Activated CD4-positive, alpha-beta memory T cell treated with anti-CD3 and anti-CD28 coated beads, Interleukin-2, amount 10 ng/mL, durations not matched to agents 7 days and 5 days (primary cell): ENCODE measurements around the gene LDLRAD3. TPM values are rescaled to one million over a fixed set of nuclear protein-coding genes. Genes with fewer than 3 reads are reported as not detected.
"Not testable (repeated sequence)": the region's sequence is repeated elsewhere in the genome, so short reads cannot be mapped to it uniquely, and the experiment has no call there.

ENCODE experiments used
- CTCF ChIA-PET: fragments of 350-600 bp; sonication (Branson Sonifier 250); formaldehyde crosslinking; loops from one replicate; lab custom pipeline; 2021; ENCODE audit warnings: antibody characterized with exemption, inconsistent platforms; lab: Charles Lee
- POLR2A ChIA-PET: fragments of 350-600 bp; sonication (Branson Sonifier 250); formaldehyde crosslinking; loops from one replicate; lab custom pipeline; 2021; ENCODE audit warnings: antibody characterized with exemption; lab: Charles Lee
- DNase-seq: peaks from one replicate; pipeline ENCODE4 v3.0.0-alpha.2; 2020
- H3K27ac Mint-ChIP-seq: one replicate; pipeline ENCODE4 v1.8.0; 2021; ENCODE audit warnings: mild to moderate bottlenecking, mixed read lengths
- H3K27me3 Mint-ChIP-seq: one replicate; pipeline ENCODE4 v1.8.0; 2021; ENCODE audit warnings: mixed read lengths
- H3K36me3 Mint-ChIP-seq: one replicate; pipeline ENCODE4 v1.8.0; 2021; ENCODE audit warnings: low read depth, mixed read lengths
- H3K4me1 Mint-ChIP-seq: one replicate; pipeline ENCODE4 v1.8.0; 2021; ENCODE audit warnings: mixed read lengths
- H3K4me3 Mint-ChIP-seq: one replicate; pipeline ENCODE4 v1.8.0; 2021; ENCODE audit warnings: mild to moderate bottlenecking, mixed read lengths
- H3K9me3 Mint-ChIP-seq: one replicate; pipeline ENCODE4 v1.8.0; 2021; ENCODE audit warnings: mixed read lengths
- total RNA-seq, 2 experiments: library from RNA; stranded (reverse); gene quantifications; one replicate each; pipeline ENCODE4 v1.2.3, GENCODE V29; 2021

LDLRAD3 gene
- total RNA-seq, 2 experiments from 2014 or later: not detected

DNA sequence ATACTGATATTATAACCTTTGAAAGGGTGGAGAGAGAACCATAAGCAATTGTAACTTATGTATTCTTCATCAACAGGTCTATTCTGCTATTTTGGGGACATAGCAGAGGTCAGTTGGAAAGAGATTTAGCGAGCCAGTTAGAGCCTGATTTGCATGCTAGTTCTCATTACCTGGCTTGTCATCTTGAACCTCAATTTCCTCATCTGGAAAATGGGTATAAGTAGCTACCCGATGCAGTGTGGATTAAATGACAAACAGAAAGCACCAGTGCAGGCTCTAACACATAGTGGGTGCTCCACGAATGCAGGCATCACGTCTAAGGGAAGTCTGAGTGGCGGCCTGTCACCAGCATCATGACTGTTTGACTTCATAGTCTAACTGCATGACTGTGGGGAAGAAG lies 67.7 kb downstream of the LDLRAD3 start:
- Mint-ChIP-seq H3K9me3 (no peaks in the 10 kb centered on the region), H3K4me3 (no peak overlapping the region), H3K36me3 (no peaks in the 10 kb centered on the region), H3K27ac (no peak overlapping the region), H3K4me1 (no peaks in the 10 kb centered on the region), H3K27me3 (no peaks in the 10 kb centered on the region)
- ChIA-PET POLR2A (no interaction called here), CTCF (no interaction called here)
- no peak for DNase-seq

DNA sequence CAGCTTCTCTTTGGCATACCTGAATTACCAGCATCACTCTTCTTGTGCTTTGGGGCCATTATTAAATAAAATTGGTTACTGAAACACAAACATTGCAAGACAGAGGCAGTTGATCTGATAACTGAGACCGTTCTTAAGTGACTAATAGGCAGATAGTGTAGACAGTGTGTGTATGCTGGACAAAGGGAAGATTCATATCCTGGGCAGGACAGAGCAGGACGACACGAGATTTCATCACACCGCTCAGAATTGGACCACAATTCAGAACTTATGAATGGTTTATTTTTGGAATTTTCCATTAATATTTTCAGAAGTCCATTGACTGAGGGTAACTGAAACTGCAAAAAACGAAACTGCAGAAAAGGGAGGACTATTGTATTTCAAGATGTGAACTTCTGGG lies 68.6 kb downstream of the LDLRAD3 start:
- Mint-ChIP-seq H3K36me3 (no peaks in the 10 kb centered on the region), H3K27me3 (no peaks in the 10 kb centered on the region), H3K4me3 (no peak overlapping the region), H3K27ac (no peak overlapping the region), H3K9me3 (no peaks in the 10 kb centered on the region), H3K4me1 (no peaks in the 10 kb centered on the region)
- POLR2A ChIA-PET: no interaction called here
- no peak for DNase-seq
- CTCF ChIA-PET: no interaction called here

DNA sequence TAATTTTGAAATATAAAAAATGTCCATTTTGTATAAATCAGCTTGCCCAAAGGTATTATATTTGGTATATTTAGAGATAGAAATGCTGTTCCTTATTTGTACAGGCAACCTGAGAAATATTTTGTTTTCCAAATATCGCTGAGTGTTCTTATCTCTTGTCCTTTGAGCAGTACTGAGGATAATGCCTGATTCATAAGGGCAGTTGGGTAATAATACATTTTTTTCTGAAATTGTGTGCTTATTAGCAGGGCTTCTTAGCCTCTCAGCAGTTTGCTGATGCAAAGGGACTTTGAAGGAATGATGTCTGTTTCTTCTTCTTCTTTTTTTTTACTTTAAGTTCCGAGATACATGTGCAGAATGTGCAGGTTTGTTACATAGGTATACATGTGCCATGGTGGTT lies 69.1 kb downstream of the LDLRAD3 start:
- Mint-ChIP-seq H3K4me3 (no peak overlapping the region), H3K27ac (no peak overlapping the region), H3K4me1 (no peaks in the 10 kb centered on the region), H3K9me3 (no peaks in the 10 kb centered on the region), H3K36me3 (no peaks in the 10 kb centered on the region), H3K27me3 (no peaks in the 10 kb centered on the region)
- POLR2A ChIA-PET: no interaction called here
- no peak for DNase-seq
- CTCF ChIA-PET: no interaction called here

DNA sequence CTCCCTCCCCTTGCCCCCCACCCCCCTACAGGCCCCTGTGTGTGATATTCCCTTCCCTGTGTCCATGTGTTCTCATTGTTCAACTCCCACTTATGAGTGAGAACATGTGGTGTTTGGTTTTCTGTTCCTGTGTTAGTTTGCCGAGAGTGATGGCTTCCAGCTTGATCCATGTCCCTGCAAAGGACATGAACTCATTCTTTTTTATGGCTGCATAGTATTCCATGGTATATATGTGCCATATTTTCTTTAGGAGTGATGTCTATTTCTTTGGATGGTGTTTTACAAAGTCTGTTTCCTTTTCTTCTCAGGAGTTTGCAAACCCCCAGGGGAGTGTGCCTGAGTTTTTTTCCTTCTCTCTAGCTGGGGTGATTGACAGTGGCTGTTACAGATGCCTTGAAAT lies 69.6 kb downstream of the LDLRAD3 start:
- H3K27me3 Mint-ChIP-seq, H3K4me1 Mint-ChIP-seq, H3K36me3 Mint-ChIP-seq, H3K9me3 Mint-ChIP-seq, CTCF ChIA-PET, DNase-seq, POLR2A ChIA-PET, H3K27ac Mint-ChIP-seq, H3K4me3 Mint-ChIP-seq: not testable (repeated sequence)

DNA sequence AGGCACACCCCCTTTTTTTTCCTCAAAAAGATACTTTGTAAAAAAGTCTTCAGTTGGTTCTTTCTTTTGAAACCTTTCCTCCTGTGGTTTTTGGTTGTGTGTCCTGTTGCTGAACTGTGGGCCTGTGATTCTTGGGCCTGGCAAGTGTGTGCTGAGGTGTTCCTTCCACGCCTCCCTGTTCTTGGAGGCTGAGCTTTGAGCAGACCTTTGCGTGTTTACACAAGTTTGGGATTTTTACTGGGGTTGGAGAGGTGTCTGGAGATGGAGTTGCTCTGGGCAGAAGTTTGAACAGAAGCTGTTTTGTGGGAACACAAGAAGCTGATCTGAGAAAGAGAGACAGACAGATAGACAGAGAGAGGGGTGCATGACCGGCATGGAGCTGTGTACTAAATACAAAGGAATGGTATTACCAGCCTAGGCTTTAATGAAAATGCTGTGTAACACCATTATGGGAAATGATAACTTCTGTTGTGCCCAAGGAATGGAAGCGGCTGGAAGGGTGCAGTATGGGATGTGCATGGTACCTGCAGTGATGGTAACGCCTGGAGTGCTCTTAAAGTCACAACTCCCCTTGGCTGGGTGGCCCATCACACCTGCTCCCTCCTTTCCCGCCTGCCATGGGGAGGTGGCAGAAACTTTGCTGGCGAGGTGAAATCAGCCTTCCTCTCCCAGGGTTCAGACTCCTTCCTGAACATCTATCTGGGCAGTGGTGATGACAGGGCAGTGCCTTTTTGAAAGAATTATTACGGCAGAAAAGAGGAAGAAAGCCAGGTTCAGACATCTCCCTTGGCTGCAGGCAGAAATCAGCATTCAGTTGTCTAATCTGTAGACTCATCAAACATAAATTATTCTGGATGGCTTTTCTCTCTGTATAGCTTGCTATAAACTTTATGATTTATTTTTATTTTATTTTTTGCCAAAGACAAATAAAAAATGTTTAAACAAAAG lies 70.4 kb downstream of the LDLRAD3 start:
- no peak overlapping the region for H3K4me3 Mint-ChIP-seq
- ChIA-PET POLR2A (no interaction called here), CTCF (no interaction called here)
- no peaks in the 10 kb centered on the region for H3K4me1 Mint-ChIP-seq
- H3K27me3 Mint-ChIP-seq: no peaks in the 10 kb centered on the region
- no peak for DNase-seq
- no peaks in the 10 kb centered on the region for H3K9me3 Mint-ChIP-seq
- no peaks in the 10 kb centered on the region for H3K36me3 Mint-ChIP-seq
- H3K27ac Mint-ChIP-seq: no peak overlapping the region

DNA sequence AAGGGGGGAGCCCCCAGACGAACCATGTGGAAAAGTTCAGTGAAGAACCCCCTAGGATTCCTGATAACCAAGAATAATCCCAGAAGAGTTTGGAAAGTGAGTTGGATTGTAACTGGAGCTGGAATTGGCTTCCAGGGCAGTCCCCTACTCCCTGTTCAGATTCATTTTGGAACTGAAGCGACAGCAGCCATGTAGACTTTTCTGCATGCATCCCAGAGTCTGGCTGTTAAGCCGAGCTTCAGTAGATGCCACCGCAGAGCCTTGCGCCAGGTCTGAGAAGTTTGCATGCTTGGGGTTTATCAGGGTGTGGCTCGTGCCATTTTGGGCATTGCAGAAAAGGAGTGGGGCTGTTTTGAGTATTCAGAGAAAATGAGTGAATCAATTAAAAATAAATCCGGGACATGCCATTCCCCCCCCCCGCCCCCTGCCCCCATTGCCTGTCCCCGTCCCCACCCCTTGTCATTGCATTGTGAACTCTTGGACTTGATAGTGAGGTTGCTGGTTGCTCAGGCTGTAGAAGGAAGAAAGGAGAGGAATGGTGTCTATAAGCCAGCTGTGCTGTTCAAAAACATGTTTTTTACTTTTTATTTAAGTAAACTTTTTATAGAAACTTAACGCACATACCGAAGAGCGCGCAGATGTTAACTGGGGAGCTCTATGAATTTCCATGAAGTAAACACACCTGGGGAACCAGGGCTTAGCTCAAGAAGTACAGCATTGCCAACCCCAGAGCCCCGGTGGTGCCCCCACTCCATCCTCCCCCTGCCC lies 71.2 kb downstream of the LDLRAD3 start:
- POLR2A ChIA-PET: no interaction called here
- no peaks in the 10 kb centered on the region for H3K27me3 Mint-ChIP-seq

DNA sequence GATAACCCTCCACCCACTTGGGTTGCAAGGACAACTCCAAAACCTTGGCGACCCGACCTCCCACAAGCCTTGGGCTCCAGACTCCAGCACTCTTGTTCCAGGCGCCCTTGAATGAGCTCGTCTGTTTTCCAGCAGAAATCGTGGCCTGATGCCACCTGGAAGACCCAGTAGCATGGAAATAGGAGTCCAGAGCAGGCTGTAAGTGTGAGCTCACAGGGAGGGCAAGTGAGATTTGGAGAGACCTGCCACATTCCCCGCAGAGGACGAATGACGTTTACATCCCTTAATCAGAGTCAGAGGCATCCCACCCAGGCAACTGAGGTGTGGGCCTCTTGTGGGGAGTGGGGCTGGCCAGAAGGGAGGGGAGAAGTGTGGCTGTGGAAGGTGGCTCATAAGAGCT lies 71.9 kb downstream of the LDLRAD3 start:
- no peak overlapping the region for H3K4me3 Mint-ChIP-seq
- ChIA-PET POLR2A (no interaction called here), CTCF (no interaction called here)
- H3K27me3 Mint-ChIP-seq: no peaks in the 10 kb centered on the region
- DNase-seq: no peak
- H3K4me1 Mint-ChIP-seq: no peaks in the 10 kb centered on the region
- H3K27ac Mint-ChIP-seq: no peak overlapping the region
- H3K36me3 Mint-ChIP-seq: no peaks in the 10 kb centered on the region
- no peaks in the 10 kb centered on the region for H3K9me3 Mint-ChIP-seq

More for the DNA sequence above, 71.2 kb downstream of the LDLRAD3 start:
- H3K4me3 Mint-ChIP-seq: no peak overlapping the region
- no peaks in the 10 kb centered on the region for H3K36me3 Mint-ChIP-seq
- no peaks in the 10 kb centered on the region for H3K9me3 Mint-ChIP-seq
- CTCF ChIA-PET: no interaction called here
- DNase-seq: no peak
- H3K4me1 Mint-ChIP-seq: no peaks in the 10 kb centered on the region
- H3K27ac Mint-ChIP-seq: no peak overlapping the region

DNA sequence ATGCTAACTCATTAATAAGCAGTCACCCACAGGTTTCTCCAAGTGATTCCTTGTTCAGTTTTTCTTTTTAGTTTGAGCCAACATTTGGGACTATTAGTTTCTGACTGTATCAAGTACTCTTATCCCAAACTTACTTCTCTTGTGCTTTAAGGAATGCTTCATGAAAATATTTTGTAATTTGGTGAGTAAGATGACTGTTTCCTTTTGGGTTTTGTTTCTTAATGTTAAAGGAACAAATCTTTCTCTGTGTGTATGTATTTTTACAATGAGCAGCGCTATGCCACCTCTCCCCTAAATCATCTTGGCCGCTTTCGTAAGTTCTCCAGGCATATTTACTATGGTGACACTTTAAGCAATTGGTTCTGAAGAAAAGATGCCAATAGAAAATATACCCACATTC lies 72.4 kb downstream of the LDLRAD3 start:
- H3K36me3 Mint-ChIP-seq: no peaks in the 10 kb centered on the region
- H3K4me1 Mint-ChIP-seq: no peaks in the 10 kb centered on the region
- no peak overlapping the region for H3K27ac Mint-ChIP-seq
- ChIA-PET CTCF (no interaction called here), POLR2A (no interaction called here)
- peaks cover 1% of the 10 kb centered on the region for H3K27me3 Mint-ChIP-seq
- no peak overlapping the region for H3K4me3 Mint-ChIP-seq
- no peak for DNase-seq
- no peaks in the 10 kb centered on the region for H3K9me3 Mint-ChIP-seq

DNA sequence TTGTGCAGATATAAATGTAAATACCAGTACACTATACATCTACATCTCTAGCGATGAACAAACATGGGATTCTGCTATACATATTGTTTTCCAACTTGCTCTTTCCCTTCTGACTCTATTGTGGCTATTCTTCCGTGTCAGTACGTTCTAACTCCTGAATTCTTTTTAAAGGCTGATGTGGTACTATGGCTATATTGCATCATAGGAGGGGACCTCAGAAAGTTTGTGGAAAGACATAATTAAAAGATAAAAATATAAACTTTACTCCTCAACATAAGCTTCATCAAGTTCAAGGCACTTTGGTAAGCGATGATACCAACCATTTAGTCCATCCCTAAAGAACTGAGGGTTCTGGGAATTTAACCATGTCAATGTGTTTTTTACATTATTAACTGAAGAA lies 72.8 kb downstream of the LDLRAD3 start:
- no peak for DNase-seq

DNA sequence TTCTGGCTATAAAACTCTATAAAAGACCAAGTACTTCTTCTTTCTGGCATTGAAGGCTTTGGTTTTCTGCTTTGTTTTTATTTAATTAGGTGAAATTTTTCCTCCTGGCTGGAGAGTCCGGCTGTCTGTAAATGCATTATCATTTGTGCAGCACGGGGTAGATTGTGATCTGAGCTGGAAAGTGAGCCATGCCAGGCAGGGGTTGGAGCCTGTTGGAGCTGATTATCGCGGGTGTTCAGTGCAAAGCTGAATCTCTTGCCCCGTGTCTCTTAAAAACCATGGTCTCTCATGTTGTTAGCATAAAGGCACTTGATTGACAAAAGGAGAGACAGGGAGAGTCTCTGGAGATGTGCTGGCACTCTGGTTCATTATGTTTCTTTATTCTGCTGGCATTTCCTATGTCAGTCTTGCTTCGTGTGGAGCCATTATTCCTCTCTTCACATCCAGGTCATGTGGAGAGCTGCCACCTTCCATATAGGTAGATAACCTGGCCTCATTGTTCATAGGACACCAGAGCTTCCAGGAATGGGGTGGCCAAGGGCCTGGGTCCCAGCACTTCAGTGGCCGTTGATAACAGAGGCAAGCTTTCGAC lies 75.2 kb downstream of the LDLRAD3 start:
- no peaks in the 10 kb centered on the region for H3K9me3 Mint-ChIP-seq
- no peaks in the 10 kb centered on the region for H3K4me1 Mint-ChIP-seq
- DNase-seq: no peak
- ChIA-PET CTCF (no interaction called here), POLR2A (no interaction called here)
- no peak overlapping the region for H3K4me3 Mint-ChIP-seq
- H3K27me3 Mint-ChIP-seq: peaks cover 2% of the 10 kb centered on the region
- H3K36me3 Mint-ChIP-seq: no peaks in the 10 kb centered on the region
- no peak overlapping the region for H3K27ac Mint-ChIP-seq

More for the DNA sequence above, 72.8 kb downstream of the LDLRAD3 start:
- no peaks in the 10 kb centered on the region for H3K36me3 Mint-ChIP-seq
- CTCF ChIA-PET: no interaction called here
- H3K27ac Mint-ChIP-seq: no peak overlapping the region
- no peak overlapping the region for H3K4me3 Mint-ChIP-seq
- H3K9me3 Mint-ChIP-seq: no peaks in the 10 kb centered on the region
- POLR2A ChIA-PET: no interaction called here
- peaks cover 2% of the 10 kb centered on the region for H3K27me3 Mint-ChIP-seq
- H3K4me1 Mint-ChIP-seq: no peaks in the 10 kb centered on the region

DNA sequence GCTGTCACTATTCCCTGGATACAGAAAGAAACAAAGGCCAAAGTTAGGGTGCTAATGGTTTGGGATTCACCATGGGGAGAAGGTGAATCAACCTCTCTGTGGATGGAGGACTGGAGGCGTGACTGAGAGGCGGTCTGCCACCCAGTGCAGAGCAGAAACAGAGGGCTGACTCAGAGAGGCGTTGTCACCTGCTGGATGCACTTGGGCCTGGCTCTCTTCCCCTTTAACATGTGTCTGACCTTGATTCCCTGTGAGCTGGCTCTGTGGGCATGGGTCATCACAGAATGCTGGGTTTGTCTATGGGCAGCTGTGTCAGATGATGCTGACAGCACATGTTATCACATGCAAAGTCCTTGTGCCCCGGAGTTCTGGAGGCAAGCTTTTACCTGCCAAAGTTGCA lies 75.9 kb downstream of the LDLRAD3 start:
- H3K9me3 Mint-ChIP-seq: no peaks in the 10 kb centered on the region
- ChIA-PET POLR2A (no interaction called here), CTCF (no interaction called here)
- H3K4me3 Mint-ChIP-seq: no peak overlapping the region
- peaks cover 2% of the 10 kb centered on the region for H3K27me3 Mint-ChIP-seq
- no peaks in the 10 kb centered on the region for H3K36me3 Mint-ChIP-seq
- DNase-seq: no peak
- no peaks in the 10 kb centered on the region for H3K4me1 Mint-ChIP-seq
- H3K27ac Mint-ChIP-seq: no peak overlapping the region

DNA sequence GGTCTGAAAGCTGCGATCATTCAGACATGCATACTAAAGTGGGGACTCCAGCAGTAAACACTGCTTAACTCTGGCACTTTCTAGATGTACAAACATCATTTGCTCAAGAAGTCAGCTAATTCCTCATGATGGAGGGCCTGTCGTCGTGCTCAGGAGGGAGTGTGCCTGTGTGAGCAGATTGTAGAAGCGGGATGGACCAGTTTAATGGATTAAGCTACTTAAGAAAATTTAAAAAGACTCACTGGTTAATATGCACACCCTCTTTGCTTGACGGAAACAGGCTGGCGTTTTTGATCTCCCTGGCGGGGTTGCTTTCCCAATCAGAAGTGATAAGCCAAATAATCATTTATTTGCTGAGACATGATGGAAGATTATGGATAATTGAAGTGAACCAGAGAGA lies 79.0 kb downstream of the LDLRAD3 start:
- CTCF ChIA-PET: no interaction called here
- Mint-ChIP-seq H3K27me3 (peaks cover 2% of the 10 kb centered on the region), H3K36me3 (no peaks in the 10 kb centered on the region), H3K4me1 (no peaks in the 10 kb centered on the region), H3K27ac (no peak overlapping the region), H3K9me3 (no peaks in the 10 kb centered on the region), H3K4me3 (no peak overlapping the region)
- POLR2A ChIA-PET: no interaction called here
- DNase-seq: no peak

DNA sequence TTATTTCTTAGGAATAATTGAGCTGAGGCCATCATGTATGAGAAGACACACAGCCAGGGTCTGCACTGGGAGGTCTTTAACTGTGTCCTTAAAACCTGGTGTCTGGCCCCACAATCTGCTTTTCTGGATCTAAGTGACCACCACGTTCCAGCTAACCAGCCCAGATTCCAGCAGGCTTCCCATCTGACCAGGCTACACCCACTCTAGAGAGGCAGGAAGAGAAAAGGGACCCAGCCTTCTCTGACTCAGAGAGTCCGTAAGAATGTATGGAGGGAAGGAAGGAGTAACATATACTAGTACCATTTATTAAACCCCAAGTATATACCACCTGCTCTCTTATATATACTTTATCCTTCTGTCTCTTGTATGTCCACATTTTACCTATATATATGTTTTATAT lies 80.1 kb downstream of the LDLRAD3 start:
- Mint-ChIP-seq H3K27me3 (peaks cover 2% of the 10 kb centered on the region), H3K9me3 (no peaks in the 10 kb centered on the region), H3K4me1 (no peaks in the 10 kb centered on the region), H3K27ac (no peak overlapping the region), H3K36me3 (no peaks in the 10 kb centered on the region), H3K4me3 (no peak overlapping the region)
- POLR2A ChIA-PET: no interaction called here
- no peak for DNase-seq
- CTCF ChIA-PET: no interaction called here
